GM18520 (cell line): ENCODE data around the gene KIAA1328.
"Not testable (repeated sequence)": the region's sequence is repeated elsewhere in the genome, so short reads cannot be mapped to it uniquely, and the experiment has no call there.

Experiments
- ATAC-seq: cut with Tn5 transposase; IDR thresholded peaks from one replicate; pipeline ENCODE4 v1.9.1; 2021; ENCODE audit not compliant: unreplicated experiment

The KIAA1328 gene

GRCh38 chr18:36879796-36880195 is 50.9 kb downstream of the KIAA1328 start:
- not testable (repeated sequence) for ATAC-seq

- no peak for ATAC-seq
Measured at GRCh38 chr18:36885981-36886380, 57.1 kb downstream of the KIAA1328 start.

GRCh38 chr18:36887114-36887513 is 58.2 kb downstream of the KIAA1328 start:
- ATAC-seq, result no peak

GRCh38 chr18:36887864-36888263 is 58.9 kb downstream of the KIAA1328 start:
- ATAC-seq, result no peak

GRCh38 chr18:36888778-36889177 is 59.9 kb downstream of the KIAA1328 start:
- no peak for ATAC-seq

- no peak for ATAC-seq
Measured at GRCh38 chr18:36889321-36889720, 60.4 kb downstream of the KIAA1328 start.

- no peak for ATAC-seq
Measured at GRCh38 chr18:36889742-36890141, 60.8 kb downstream of the KIAA1328 start.

- ATAC-seq, result no peak
Measured at GRCh38 chr18:36890598-36890997, 61.7 kb downstream of the KIAA1328 start.

GRCh38 chr18:36893227-36893626 is 64.3 kb downstream of the KIAA1328 start:
- ATAC-seq, result no peak

GRCh38 chr18:36895606-36896005 is 66.7 kb downstream of the KIAA1328 start:
- ATAC-seq, result no peak

- ATAC-seq, result no peak
Measured at GRCh38 chr18:36897253-36897652, 68.3 kb downstream of the KIAA1328 start.

GRCh38 chr18:36899289-36899688 is 70.4 kb downstream of the KIAA1328 start:
- ATAC-seq, result no peak

GRCh38 chr18:36900466-36900865 is 71.5 kb downstream of the KIAA1328 start:
- ATAC-seq, result no peak

- no peak for ATAC-seq
Measured at GRCh38 chr18:36901277-36901701, 72.4 kb downstream of the KIAA1328 start.

- ATAC-seq, result no peak
Measured at GRCh38 chr18:36903215-36903928, 74.4 kb downstream of the KIAA1328 start.

- ATAC-seq, result no peak
Measured at GRCh38 chr18:36905571-36905970, 76.6 kb downstream of the KIAA1328 start.

- not testable (repeated sequence) for ATAC-seq
Measured at GRCh38 chr18:36909282-36909681, 80.4 kb downstream of the KIAA1328 start.

GRCh38 chr18:36912887-36913286 is 84.0 kb downstream of the KIAA1328 start:
- ATAC-seq, result no peak

- ATAC-seq, result no peak
Measured at GRCh38 chr18:36917907-36918306, 89.0 kb downstream of the KIAA1328 start.

- ATAC-seq, result no peak
Measured at GRCh38 chr18:36929601-36930000, 100.7 kb downstream of the KIAA1328 start.

GRCh38 chr18:36931106-36931505 is 102.2 kb downstream of the KIAA1328 start:
- no peak for ATAC-seq

GRCh38 chr18:36933552-36933951 is 104.6 kb downstream of the KIAA1328 start:
- ATAC-seq, result no peak

GRCh38 chr18:36934884-36935283 is 106.0 kb downstream of the KIAA1328 start:
- ATAC-seq, result no peak
